Esophagus squamous epithelium (tissue), 4 donors: ENCODE data around the gene LBR.

ENCODE experiments used
- CTCF ChIP-seq, 6 experiments: fragments of 450-650 bp in 4 of 6; fragments of 200-600 bp in 2 of 6; sonication (generic) in 2 of 6; IDR thresholded peaks; one replicate each; pipeline ENCODE4 v1.5.1; 2016 to 2019; ENCODE audit warnings: antibody characterized with exemption in 6 of 6, mild to moderate bottlenecking in 4 of 6, moderate library complexity in 4 of 6
- POLR2A ChIP-seq, 4 donors: fragments of 450-650 bp; IDR thresholded peaks; one replicate each; pipeline ENCODE4 v1.6.1; 2017; ENCODE audit warnings: antibody characterized with exemption in 4 of 4, mild to moderate bottlenecking in 4 of 4, moderate library complexity in 3 of 4

GRCh38 chr1:225465793-225466517, 38.1 kb upstream of the LBR start:
- no peak for TF ChIP-seq CTCF (IDR thresholded peaks at IDR 0.05)
- no peak for TF ChIP-seq POLR2A (IDR thresholded peaks at IDR 0.05)
